Measurements from ENCODE around the gene FAM222B. TPM values are rescaled to one million over a fixed set of nuclear protein-coding genes. Genes with fewer than 3 reads are reported as not detected.

FAM222B gene
- total and polyA plus RNA-seq, 9 of the 15 experiments (the other 6 are each of a cell fraction or from before 2014, with no cell fraction given), result 4.0 to 34.6 (median 7.5) TPM

- TF ChIP-seq ZNF79 (CRISPR knock-in tag; IDR thresholded peaks at IDR 0.05; ENCODE audit: low read depth) (no peak), RBFOX2 (IDR thresholded peaks at IDR 0.05; ENCODE audit: low read depth, low read length) (peak; percentile 54), TAF7 (tag; IDR thresholded peaks at IDR 0.05) (no peak), GTF2B (IDR thresholded peaks at IDR 0.05; ENCODE audit: extremely low read depth, insufficient read length) (peak; percentile 82), JUND (IDR thresholded peaks at IDR 0.05; ENCODE audit: borderline replicate concordance, low read depth, low read length) (no peak; the same call in 1 of the 2 replicates), JUND (tag; IDR thresholded peaks at IDR 0.05; ENCODE audit: borderline replicate concordance, low read depth, low read length) (peak; percentile 71; the same call in 2 of the 3 replicates), ELK1 (CRISPR knock-in tag; IDR thresholded peaks at IDR 0.05) (no peak), STAT5A (IDR thresholded peaks at IDR 0.05; ENCODE audit: borderline replicate concordance, low read length) (no peak), LEF1 (IDR thresholded peaks at IDR 0.05) (peak; percentile 65; the same call in 1 of the 2 replicates), BHLHE40 (IDR thresholded peaks at IDR 0.05; ENCODE audit: low read length) (no peak), RBM14 (IDR thresholded peaks at IDR 0.05; ENCODE audit: borderline replicate concordance, insufficient read depth, low read depth, low read length) (no peak), ZNF592 (IDR thresholded peaks at IDR 0.05) (peak; percentile 74), MYNN (IDR thresholded peaks at IDR 0.05) (no peak; the same call in 1 of the 2 replicates), MYNN (CRISPR knock-in tag; IDR thresholded peaks at IDR 0.05) (no peak), ZNF699 (CRISPR knock-in tag; IDR thresholded peaks at IDR 0.05; ENCODE audit: insufficient replicate concordance) (no peak), CCAR2 (IDR thresholded peaks at IDR 0.05; ENCODE audit: low read depth, low read length) (no peak), DMBX1 (CRISPR knock-in tag; IDR thresholded peaks at IDR 0.05; ENCODE audit: borderline replicate concordance) (no peak; the same call in 1 of the 2 replicates), ZKSCAN3 (CRISPR knock-in tag; IDR thresholded peaks at IDR 0.05) (no peak), SOX6 (IDR thresholded peaks at IDR 0.05) (peak; percentile 16; the same call in 1 of the 2 replicates), TEAD1 (CRISPR knock-in tag; IDR thresholded peaks at IDR 0.05) (0 out of 4 replicates have a peak, but pooled peaks of 1 of the 2 experiments have one; percentile 6)
These were observed 19.0 kb upstream of the FAM222B start (continued) for GRCh38 chr17:28861393-28862203.

Measured in K562 (cell line).